PC-9 (cell line): ENCODE measurements around the gene COL23A1. TPM values are rescaled to one million over a fixed set of nuclear protein-coding genes. Genes with fewer than 3 reads are reported as not detected.

ENCODE experiments used
- BruUV-seq: library from RNA; stranded (reverse); fragments of 400-500 nt; replicated peaks from 2 replicates; lab custom pipeline; 2021; lab: Mats Ljungman, UMichigan
- CTCF ChIA-PET: fragments of 300-600 bp; sonication (Branson Sonifier 250); formaldehyde crosslinking; loops from one replicate; lab custom pipeline; 2022; ENCODE audit warnings: antibody characterized with exemption; lab: Charles Lee
- POLR2A ChIA-PET: fragments of 300-600 bp; sonication (Branson Sonifier 250); formaldehyde crosslinking; loops from one replicate; lab custom pipeline; 2022; ENCODE audit warnings: antibody characterized with exemption; ENCODE audit not compliant: unreplicated experiment; lab: Charles Lee
- DNase-seq, 2 experiments: peaks; one replicate each; pipeline versions ENCODE4 v3.0.0 to v3.0.0-alpha.2; 2015 to 2022; ENCODE audit warnings: mixed read lengths in 1 of 2
- H2AFZ ChIP-seq: fragments of 200-600 bp; sonication (generic); 2 replicates; pipeline ENCODE4 v1.8.1; 2017; ENCODE audit warnings: antibody characterized with exemption
- H3F3A ChIP-seq: fragments of 200-600 bp; sonication (generic); 2 replicates; pipeline ENCODE4 v1.8.1; 2017; ENCODE audit warnings: antibody characterized with exemption, mild to moderate bottlenecking, low read depth; ENCODE audit not compliant: insufficient read depth
- H3K27ac ChIP-seq: fragments of 200-600 bp; sonication (generic); 2 replicates; pipeline ENCODE4 v1.6.1; 2016; ENCODE audit warnings: mixed run types
- H3K27me3 ChIP-seq: fragments of 200-600 bp; sonication (generic); 2 replicates; pipeline ENCODE4 v1.6.1; 2016; ENCODE audit warnings: low read depth, mixed run types; ENCODE audit not compliant: insufficient read depth
- H3K36me3 ChIP-seq: fragments of 200-600 bp; sonication (generic); 2 replicates; pipeline ENCODE4 v1.6.1; 2016; ENCODE audit warnings: low read depth, mixed run types
- H3K4me1 ChIP-seq: fragments of 200-600 bp; sonication (generic); replicated peaks from 2 replicates; pipeline ENCODE4 v1.6.1; 2016; ENCODE audit warnings: mixed run types; ENCODE audit not compliant: insufficient read depth
- H3K4me2 ChIP-seq: fragments of 200-600 bp; sonication (generic); 2 replicates; pipeline ENCODE4 v1.6.1; 2017; ENCODE audit warnings: mixed run types
- H3K4me3 ChIP-seq: fragments of 200-600 bp; sonication (generic); 2 replicates; pipeline ENCODE4 v1.6.1; 2016; ENCODE audit warnings: mixed run types
- H3K79me2 ChIP-seq: fragments of 200-600 bp; sonication (generic); 2 replicates; pipeline ENCODE4 v1.6.1; 2017; ENCODE audit warnings: low read depth, mixed run types
- H3K9me2 ChIP-seq: fragments of 200-600 bp; sonication (generic); 2 replicates; pipeline ENCODE4 v1.8.1; 2017; ENCODE audit warnings: mild to moderate bottlenecking; ENCODE audit not compliant: insufficient read depth
- H3K9me3 ChIP-seq: fragments of 200-600 bp; sonication (generic); 2 replicates; pipeline ENCODE4 v1.8.1; 2016; ENCODE audit warnings: low read depth; ENCODE audit not compliant: insufficient read depth
- H4K20me1 ChIP-seq: fragments of 200-600 bp; sonication (generic); 2 replicates; pipeline ENCODE4 v1.8.1; 2017; ENCODE audit not compliant: insufficient read depth
- CTCF ChIP-seq: fragments of 200-600 bp; sonication (generic); conservative IDR thresholded peaks from 2 replicates; pipeline ENCODE4 v1.6.1; 2017; ENCODE audit warnings: mixed run types, antibody characterized with exemption, mild to moderate bottlenecking, moderate library complexity
- EZH2 ChIP-seq: fragments of 200-600 bp; sonication (generic); IDR thresholded peaks from 2 replicates; pipeline ENCODE4 v1.8.0; 2017; ENCODE audit warnings: antibody characterized with exemption, low read depth
- intact Hi-C: fragments of 100-400 bp; cut with micrococcal nuclease; formaldehyde crosslinking; loops from one replicate; pipeline ENCODE4 v1.10.0; 2022; ENCODE audit not compliant: unreplicated experiment
- total RNA-seq: library from RNA; stranded (reverse); gene quantifications from 2 replicates; pipeline ENCODE4 v1.2.3, GENCODE V29; 2021

Gene COL23A1
- total RNA-seq, 1 experiment from 2014 or later, result not detected

- no peak for TF ChIP-seq EZH2
- no peak for TF ChIP-seq CTCF
- no peak overlapping the region for H3K27ac ChIP-seq
- H3K27me3 ChIP-seq, result peaks cover 74% of the 10 kb centered on the region
- H3K36me3 ChIP-seq, result no peaks in the 10 kb centered on the region
- H3K4me2 ChIP-seq, result no peak overlapping the region
- no peaks in the 10 kb centered on the region for H3F3A ChIP-seq
- no peaks in the 10 kb centered on the region for H3K9me2 ChIP-seq
- H3K9me3 ChIP-seq, result no peaks in the 10 kb centered on the region
- no TSS peak for BruUV-seq
- ChIA-PET CTCF (no interaction called here), POLR2A (no interaction called here)
- intact Hi-C loops, result no loop called here
- H4K20me1 ChIP-seq, result no peaks in the 10 kb centered on the region
- H3K79me2 ChIP-seq, result no peaks in the 10 kb centered on the region
- no peak overlapping the region for H3K4me3 ChIP-seq
- no peaks in the 10 kb centered on the region for H3K4me1 ChIP-seq
- DNase-seq, result no peak
- no peak overlapping the region for H2AFZ ChIP-seq
Observed at GRCh38 chr5:178522361-178522760, 67.8 kb downstream of the COL23A1 start.

- peaks cover 74% of the 10 kb centered on the region for H3K27me3 ChIP-seq
- intact Hi-C loops, result no loop called here
- H3F3A ChIP-seq, result no peaks in the 10 kb centered on the region
- no peaks in the 10 kb centered on the region for H3K9me3 ChIP-seq
- POLR2A ChIA-PET, result no interaction called here
- no peak overlapping the region for H3K4me2 ChIP-seq
- no peak for DNase-seq
- no peaks in the 10 kb centered on the region for H3K79me2 ChIP-seq
- no peaks in the 10 kb centered on the region for H3K4me1 ChIP-seq
- no peak overlapping the region for H3K27ac ChIP-seq
- CTCF ChIA-PET, result no interaction called here
- H3K4me3 ChIP-seq, result no peak overlapping the region
- H4K20me1 ChIP-seq, result no peaks in the 10 kb centered on the region
- TF ChIP-seq CTCF, result no peak
- TF ChIP-seq EZH2, result no peak
- no TSS peak for BruUV-seq
- no peak overlapping the region for H2AFZ ChIP-seq
- H3K9me2 ChIP-seq, result no peaks in the 10 kb centered on the region
- H3K36me3 ChIP-seq, result no peaks in the 10 kb centered on the region
Observed at GRCh38 chr5:178520851-178521250, 69.3 kb downstream of the COL23A1 start.

GRCh38 chr5:178519804-178520203 is 70.4 kb downstream of the COL23A1 start:
- H3K9me2 ChIP-seq, result no peaks in the 10 kb centered on the region
- H3K4me1 ChIP-seq, result no peaks in the 10 kb centered on the region
- H3K4me2 ChIP-seq, result no peak overlapping the region
- DNase-seq, result no peak
- H3K27me3 ChIP-seq, result peaks cover 81% of the 10 kb centered on the region
- TF ChIP-seq CTCF (no peak), EZH2 (no peak)
- no peaks in the 10 kb centered on the region for H3F3A ChIP-seq
- POLR2A ChIA-PET, result no interaction called here
- no peak overlapping the region for H3K4me3 ChIP-seq
- CTCF ChIA-PET, result no interaction called here
- intact Hi-C loops, result no loop called here
- H3K9me3 ChIP-seq, result no peaks in the 10 kb centered on the region
- no peaks in the 10 kb centered on the region for H4K20me1 ChIP-seq
- no peaks in the 10 kb centered on the region for H3K79me2 ChIP-seq
- no peaks in the 10 kb centered on the region for H3K36me3 ChIP-seq
- no peak overlapping the region for H2AFZ ChIP-seq
- BruUV-seq, result no TSS peak
- H3K27ac ChIP-seq, result no peak overlapping the region
